ENCODE measurements around the gene RFX7.

Gene RFX7

DNA sequence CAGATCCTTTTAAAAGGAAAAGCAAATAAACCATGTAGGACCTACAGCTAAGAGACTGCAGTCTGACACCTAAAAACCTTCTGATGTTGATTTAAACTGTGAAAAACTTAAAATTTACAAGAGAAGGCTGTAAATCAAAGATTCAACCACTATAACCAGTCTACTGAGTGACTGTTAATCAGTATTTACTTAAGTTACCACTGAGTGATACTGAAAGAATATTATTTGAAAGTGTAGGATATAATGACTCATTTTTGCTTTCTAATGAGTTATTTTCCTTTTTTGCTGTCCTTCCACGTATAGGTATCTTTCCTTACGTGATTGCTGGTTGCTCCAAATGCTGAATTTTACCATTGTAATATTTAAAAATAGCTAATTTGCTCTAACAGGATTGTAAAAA is 44.6 kb downstream of the RFX7 start:
- FAIRE-seq (no peak), DNase-seq (ENCODE audit: insufficient read length) (no peak)
- TF ChIP-seq TAF1 (IDR thresholded peaks at IDR 0.05; ENCODE audit: borderline replicate concordance, low read depth, low read length) (no peak), POLR2AphosphoS5 (IDR thresholded peaks at IDR 0.05; ENCODE audit: low read depth, low read length) (no peak), POLR2A (IDR thresholded peaks at IDR 0.05; ENCODE audit: low read depth, low read length) (no peak)

DNA sequence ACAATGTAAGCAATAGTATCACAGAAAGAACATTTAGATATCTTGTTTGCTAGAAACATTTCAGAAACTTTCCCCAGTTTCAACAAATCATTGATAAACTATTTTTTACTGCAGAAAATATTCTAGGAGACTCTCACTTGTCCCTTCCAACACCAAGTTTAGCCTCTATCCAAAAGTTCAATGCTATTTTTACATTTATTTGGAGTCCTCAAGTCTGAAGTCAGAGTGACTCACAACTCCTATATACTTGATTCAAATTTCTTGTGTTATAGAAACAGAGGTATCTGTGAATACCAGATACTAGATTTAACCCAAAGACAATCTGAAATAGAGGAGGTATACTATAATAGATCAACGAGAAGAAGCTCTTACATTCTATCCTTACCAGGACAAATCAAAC is 49.6 kb downstream of the RFX7 start:
- TF ChIP-seq POLR2AphosphoS5 (IDR thresholded peaks at IDR 0.05; ENCODE audit: low read depth, low read length) (no peak), POLR2A (IDR thresholded peaks at IDR 0.05; ENCODE audit: low read depth, low read length) (no peak), TAF1 (IDR thresholded peaks at IDR 0.05; ENCODE audit: borderline replicate concordance, low read depth, low read length) (no peak)
- FAIRE-seq, result peak; percentile 17
- DNase-seq (ENCODE audit: insufficient read length), result no peak

DNA sequence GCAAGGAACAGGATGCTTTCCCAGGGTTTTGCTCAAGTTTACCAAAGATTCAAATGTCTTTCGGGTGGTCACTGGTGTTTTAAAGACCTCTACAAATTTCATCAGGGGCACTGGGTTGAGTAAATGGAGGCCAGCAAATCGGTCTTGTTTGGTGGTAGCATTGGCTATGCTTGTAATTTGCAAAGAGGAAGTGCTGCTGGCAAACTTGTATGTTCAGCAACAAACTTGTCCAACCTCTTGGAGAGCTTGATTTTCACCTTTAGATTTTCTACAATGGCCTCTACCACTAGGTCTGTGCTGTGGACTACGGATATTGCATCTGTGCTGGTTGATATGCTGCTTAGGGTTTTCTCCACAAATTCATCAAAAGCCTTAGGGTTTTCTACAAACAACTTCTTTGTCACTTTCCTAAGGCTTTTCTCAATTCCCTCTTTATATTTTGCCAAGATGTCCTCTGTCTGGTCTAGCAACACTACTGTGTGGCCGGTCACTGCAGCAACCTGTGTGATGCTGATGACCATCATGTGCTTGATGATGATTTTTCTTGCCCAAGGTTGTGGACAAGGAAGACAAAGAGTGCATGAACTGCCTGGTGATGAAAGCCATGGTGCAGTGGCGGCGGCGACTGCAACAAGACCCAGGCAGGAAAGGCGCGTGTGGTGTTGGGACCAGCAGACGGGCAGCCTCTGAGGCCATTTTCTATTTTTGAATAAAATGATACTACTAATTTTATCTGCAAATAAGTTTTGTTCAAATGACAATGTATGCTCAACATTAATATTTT is 50.8 kb downstream of the RFX7 start:
- peak; percentile 5 for FAIRE-seq
- TF ChIP-seq POLR2A (IDR thresholded peaks at IDR 0.05; ENCODE audit: low read depth, low read length) (no peak), POLR2AphosphoS5 (IDR thresholded peaks at IDR 0.05; ENCODE audit: low read depth, low read length) (no peak), TAF1 (IDR thresholded peaks at IDR 0.05; ENCODE audit: borderline replicate concordance, low read depth, low read length) (no peak)
- DNase-seq (ENCODE audit: insufficient read length), result no peak

DNA sequence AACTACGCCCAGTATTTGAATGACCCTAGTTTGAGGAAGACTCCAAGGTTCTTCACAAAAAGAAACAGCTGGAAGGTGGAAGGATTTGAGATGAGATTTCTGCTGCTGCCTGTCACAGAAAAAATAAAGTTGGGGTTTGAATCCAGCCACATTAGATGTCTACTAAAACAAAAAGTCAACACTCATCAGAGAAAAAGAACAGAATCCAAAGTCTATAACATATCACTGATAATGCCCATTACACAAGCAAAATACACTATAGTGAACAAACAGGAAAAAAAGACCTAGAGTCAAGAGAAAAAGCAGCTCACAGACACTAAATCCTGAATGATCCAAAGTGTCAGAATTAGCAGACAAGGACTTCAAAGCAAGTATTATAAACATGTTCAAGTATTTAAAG is 56.0 kb downstream of the RFX7 start:
- FAIRE-seq, result no peak
- no peak for TF ChIP-seq TAF1 (IDR thresholded peaks at IDR 0.05; ENCODE audit: borderline replicate concordance, low read depth, low read length)
- no peak for TF ChIP-seq POLR2A (IDR thresholded peaks at IDR 0.05; ENCODE audit: low read depth, low read length)
- TF ChIP-seq POLR2AphosphoS5 (IDR thresholded peaks at IDR 0.05; ENCODE audit: low read depth, low read length), result no peak

DNA sequence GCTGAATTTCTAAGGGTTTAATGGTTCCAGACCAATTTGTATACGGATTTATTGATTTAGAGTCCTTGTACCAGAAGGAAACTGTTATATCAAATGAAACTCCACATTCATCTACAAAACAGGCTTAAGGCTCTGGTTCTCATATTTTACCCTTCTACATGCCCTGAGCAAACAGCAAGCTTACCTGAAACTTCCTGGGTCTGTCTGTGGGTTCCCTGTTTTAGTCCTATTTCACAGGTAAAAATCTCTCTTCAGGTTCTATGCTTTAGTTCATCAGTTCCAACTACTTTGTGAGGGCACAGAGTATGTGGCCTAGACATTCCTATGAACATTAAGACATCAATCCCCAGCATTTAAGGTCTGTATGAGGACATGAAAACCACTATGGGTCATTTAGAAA is 57.7 kb downstream of the RFX7 start:
- TF ChIP-seq POLR2A (IDR thresholded peaks at IDR 0.05; ENCODE audit: low read depth, low read length), result no peak
- no peak for TF ChIP-seq TAF1 (IDR thresholded peaks at IDR 0.05; ENCODE audit: borderline replicate concordance, low read depth, low read length)
- no peak for TF ChIP-seq POLR2AphosphoS5 (IDR thresholded peaks at IDR 0.05; ENCODE audit: low read depth, low read length)
- DNase-seq (ENCODE audit: insufficient read length), result no peak
- FAIRE-seq, result no peak

More for the DNA sequence above, 56.0 kb downstream of the RFX7 start:
- no peak for DNase-seq (ENCODE audit: insufficient read length)

DNA sequence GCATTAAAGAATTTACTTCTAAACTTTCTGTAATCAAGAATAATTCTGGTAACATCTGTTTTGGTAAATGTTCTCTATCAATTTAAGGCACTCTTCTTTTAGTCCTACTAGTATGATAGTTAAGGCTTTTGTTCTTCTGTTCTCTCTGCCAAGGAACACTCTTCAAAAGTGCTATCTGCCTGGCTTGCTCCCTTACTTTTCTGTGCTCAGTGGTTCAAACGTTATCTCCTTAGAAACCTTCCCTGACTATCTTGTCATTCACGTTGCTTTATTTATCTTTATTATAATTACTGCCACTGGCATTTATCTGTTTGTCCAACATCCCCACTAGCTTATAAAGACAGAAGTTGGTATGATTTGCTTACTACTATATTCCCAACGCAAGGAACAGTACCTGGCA is 59.2 kb downstream of the RFX7 start:
- FAIRE-seq, result no peak
- no peak for DNase-seq (ENCODE audit: insufficient read length)

DNA sequence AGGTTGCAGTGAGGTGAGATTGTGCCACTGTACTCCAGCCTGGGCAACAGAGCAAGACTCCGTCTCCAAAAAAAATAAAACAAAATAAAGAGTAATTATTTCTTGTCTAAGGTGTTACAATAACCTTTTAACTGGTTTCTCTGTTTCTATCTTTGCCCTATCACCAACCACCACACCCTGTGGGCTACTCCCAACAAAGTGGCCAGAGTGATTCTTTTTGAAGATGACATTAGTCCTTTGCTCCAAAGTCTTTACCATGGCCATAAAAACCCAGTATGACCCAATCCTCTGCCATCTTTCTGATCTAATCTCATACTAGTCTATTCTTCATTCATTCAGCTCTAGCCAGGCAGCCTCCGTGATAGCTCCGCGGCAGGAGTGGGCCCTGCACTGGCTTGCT is 62.8 kb downstream of the RFX7 start:
- FAIRE-seq (no peak), DNase-seq (ENCODE audit: insufficient read length) (no peak)
- TF ChIP-seq POLR2AphosphoS5 (IDR thresholded peaks at IDR 0.05; ENCODE audit: low read depth, low read length) (no peak), POLR2A (IDR thresholded peaks at IDR 0.05; ENCODE audit: low read depth, low read length) (no peak), TAF1 (IDR thresholded peaks at IDR 0.05; ENCODE audit: borderline replicate concordance, low read depth, low read length) (no peak)

More for the DNA sequence above, 59.2 kb downstream of the RFX7 start:
- no peak for TF ChIP-seq POLR2AphosphoS5 (IDR thresholded peaks at IDR 0.05; ENCODE audit: low read depth, low read length)
- TF ChIP-seq TAF1 (IDR thresholded peaks at IDR 0.05; ENCODE audit: borderline replicate concordance, low read depth, low read length), result no peak
- no peak for TF ChIP-seq POLR2A (IDR thresholded peaks at IDR 0.05; ENCODE audit: low read depth, low read length)

DNA sequence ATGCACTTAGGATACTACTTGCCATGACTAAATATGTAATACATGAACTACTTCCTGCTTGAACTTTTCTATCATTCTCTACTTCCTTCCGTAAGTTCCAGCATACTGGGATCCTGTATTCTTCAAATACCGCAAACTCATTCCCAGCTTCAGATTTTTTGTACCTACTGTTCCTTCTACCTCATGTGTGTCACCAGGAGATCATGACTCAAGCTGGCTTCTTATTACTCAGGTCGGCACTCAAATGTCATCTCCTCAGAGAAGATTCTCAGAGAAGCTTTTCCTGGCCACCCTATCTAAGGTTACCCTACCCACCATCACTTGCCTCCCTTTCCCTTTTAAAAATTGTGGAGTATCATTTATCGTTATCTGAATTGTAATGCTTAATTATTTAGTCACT is 66.7 kb downstream of the RFX7 start:
- DNase-seq (ENCODE audit: insufficient read length) (no peak), FAIRE-seq (no peak)
- TF ChIP-seq POLR2A (IDR thresholded peaks at IDR 0.05; ENCODE audit: low read depth, low read length) (no peak), POLR2AphosphoS5 (IDR thresholded peaks at IDR 0.05; ENCODE audit: low read depth, low read length) (no peak), TAF1 (IDR thresholded peaks at IDR 0.05; ENCODE audit: borderline replicate concordance, low read depth, low read length) (no peak)

DNA sequence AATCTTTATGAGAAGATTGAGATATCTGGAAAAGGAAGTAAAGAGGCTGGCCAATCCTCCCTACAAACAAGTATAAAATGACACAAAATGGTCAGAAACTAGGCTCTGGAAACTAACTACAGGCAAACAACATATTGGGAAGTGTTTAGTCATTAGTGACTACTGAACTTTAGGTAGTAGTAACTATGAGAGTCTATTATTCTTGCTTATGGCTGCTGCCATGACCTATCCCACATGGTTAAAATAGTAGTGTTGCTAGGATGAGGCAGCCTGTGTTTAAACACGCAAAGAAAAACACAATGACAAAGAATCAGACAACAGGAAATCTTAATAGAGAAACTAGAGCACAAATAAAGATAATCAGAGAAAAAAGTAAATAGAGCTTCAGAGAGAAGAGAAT is 67.9 kb downstream of the RFX7 start:
- TF ChIP-seq TAF1 (IDR thresholded peaks at IDR 0.05; ENCODE audit: borderline replicate concordance, low read depth, low read length) (no peak), POLR2AphosphoS5 (IDR thresholded peaks at IDR 0.05; ENCODE audit: low read depth, low read length) (no peak), POLR2A (IDR thresholded peaks at IDR 0.05; ENCODE audit: low read depth, low read length) (no peak)
- no peak for FAIRE-seq
- no peak for DNase-seq (ENCODE audit: insufficient read length)

DNA sequence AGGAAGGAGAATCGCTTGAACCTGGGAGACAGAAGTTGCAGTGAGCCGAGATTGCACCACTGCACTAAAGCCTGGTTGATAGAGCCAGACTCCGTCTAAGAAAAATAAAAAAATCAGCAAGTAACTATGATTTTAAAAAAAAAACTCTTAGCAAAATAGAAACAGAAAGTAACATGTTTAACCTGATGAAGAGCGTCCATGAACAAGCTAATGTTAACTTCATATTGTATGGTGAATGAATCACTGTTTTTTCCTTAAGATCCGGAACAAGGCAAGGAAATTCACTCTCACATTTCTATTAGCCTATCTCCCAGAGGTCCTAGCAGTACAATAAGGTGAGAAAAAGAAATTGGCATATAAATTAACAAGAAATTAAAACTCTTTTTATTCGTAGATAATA is 69.0 kb downstream of the RFX7 start:
- FAIRE-seq (no peak), DNase-seq (ENCODE audit: insufficient read length) (no peak)
- TF ChIP-seq TAF1 (IDR thresholded peaks at IDR 0.05; ENCODE audit: borderline replicate concordance, low read depth, low read length), result no peak
- no peak for TF ChIP-seq POLR2A (IDR thresholded peaks at IDR 0.05; ENCODE audit: low read depth, low read length)
- TF ChIP-seq POLR2AphosphoS5 (IDR thresholded peaks at IDR 0.05; ENCODE audit: low read depth, low read length), result no peak

DNA sequence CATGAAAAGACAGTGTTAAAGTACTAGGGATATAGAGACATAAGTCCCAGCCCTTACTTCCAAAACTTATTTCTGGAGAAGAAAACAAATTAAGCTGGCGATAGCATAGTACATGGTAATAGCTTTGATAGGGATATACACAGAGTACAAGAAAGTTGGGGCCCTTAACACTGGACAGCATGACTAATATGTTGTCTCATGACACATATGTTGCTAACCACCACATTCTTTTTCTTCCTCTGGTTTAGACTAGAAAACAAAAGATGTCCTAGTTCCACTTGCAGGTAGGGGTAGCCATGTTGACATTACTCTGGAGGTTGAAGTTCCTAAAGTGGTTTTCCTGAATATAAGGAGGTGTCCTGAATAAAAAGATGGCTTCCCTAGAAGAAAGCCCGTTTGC is 75.3 kb downstream of the RFX7 start:
- no peak for DNase-seq (ENCODE audit: insufficient read length)

DNA sequence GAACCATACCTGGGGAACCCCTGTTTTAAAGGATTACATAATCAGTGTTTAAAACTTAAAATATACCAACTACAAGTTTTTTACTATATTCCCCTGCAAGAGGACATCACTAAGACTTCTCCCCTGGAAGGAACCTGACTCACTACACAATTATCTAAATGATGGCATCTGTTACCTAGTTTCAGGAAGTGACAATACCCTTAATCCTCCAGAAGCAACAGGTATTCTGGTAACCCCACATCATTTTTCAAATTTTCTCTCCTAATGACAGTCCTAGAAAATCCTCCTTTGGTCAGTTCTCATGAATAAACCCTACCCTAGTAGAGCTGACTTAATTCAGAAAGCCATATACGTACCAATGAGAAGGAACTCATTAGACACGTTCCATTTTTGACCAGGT is 78.4 kb downstream of the RFX7 start:
- DNase-seq (ENCODE audit: insufficient read length) (no peak), FAIRE-seq (no peak)
- TF ChIP-seq TAF1 (IDR thresholded peaks at IDR 0.05; ENCODE audit: borderline replicate concordance, low read depth, low read length) (no peak), POLR2AphosphoS5 (IDR thresholded peaks at IDR 0.05; ENCODE audit: low read depth, low read length) (no peak), POLR2A (IDR thresholded peaks at IDR 0.05; ENCODE audit: low read depth, low read length) (no peak)

More for the DNA sequence above, 75.3 kb downstream of the RFX7 start:
- TF ChIP-seq POLR2A (IDR thresholded peaks at IDR 0.05; ENCODE audit: low read depth, low read length), result no peak
- TF ChIP-seq TAF1 (IDR thresholded peaks at IDR 0.05; ENCODE audit: borderline replicate concordance, low read depth, low read length), result no peak
- FAIRE-seq, result no peak

Measured in GM12892 (cell line).